ENCODE data around the gene SPANXN3. TPM values are rescaled to one million over a fixed set of nuclear protein-coding genes. Genes with fewer than 3 reads are reported as not detected.
"Not testable (repeated sequence)": the region's sequence is repeated elsewhere in the genome, so short reads cannot be mapped to it uniquely, and the experiment has no call there.

SPANXN3 gene
- not detected for total RNA-seq

GRCh38 chrX:143517375-143517774 is at the start of gene SPANXN3:
Gene SPANXN3, minus strand, starts transcription at chrX:143517475. Its CDS starts 84 bp downstream, at chrX:143517391.
- not testable (repeated sequence) for DNase-seq (ENCODE audit: low spot score in 2 of 2); FAIRE-seq

DNA sequence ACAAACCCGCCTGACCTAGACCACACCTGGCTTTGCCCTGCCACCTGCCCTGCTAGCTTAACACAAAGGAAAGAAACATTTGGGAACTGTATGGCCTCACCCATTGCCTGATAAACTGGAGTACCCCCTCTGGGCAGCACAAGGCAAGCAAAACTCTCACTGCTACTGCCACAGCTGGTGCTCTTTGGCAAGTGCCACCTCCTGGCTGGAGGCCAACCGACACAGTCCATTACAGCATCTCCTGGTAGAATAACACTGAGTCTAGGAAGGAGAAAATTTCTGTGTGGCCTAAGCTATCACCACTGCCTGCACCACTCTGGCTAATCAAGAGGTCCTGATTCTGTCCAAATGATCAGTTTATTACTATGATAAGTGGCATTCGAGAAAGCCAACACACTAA is 18.9 kb upstream of the SPANXN3 start:
- DNase-seq (ENCODE audit: low spot score in 2 of 2) (no peak), FAIRE-seq (no peak)

DNA sequence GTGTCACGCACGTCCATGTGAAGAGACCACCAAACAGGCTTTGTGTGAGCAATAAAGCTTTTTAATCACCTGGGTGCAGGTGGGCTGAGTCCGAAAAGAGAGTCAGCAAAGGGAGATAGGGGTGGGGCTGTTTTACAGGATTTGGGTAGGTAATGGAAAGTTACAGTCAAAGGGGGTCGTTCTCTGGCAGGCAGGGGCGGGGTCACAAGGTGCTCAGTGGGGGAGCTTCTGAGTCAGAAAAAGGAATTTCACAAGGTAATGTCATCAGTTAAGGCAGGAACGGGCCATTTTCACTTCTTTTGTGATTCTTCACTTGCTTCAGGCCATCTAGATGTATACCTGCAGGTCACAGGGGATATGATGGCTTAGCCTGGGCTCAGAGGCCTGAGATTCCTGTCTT is 15.1 kb downstream of the SPANXN3 start:
- not testable (repeated sequence) for DNase-seq (ENCODE audit: low spot score in 2 of 2); FAIRE-seq

GRCh38 chrX:143500751-143501150 is 16.5 kb downstream of the SPANXN3 start:
- FAIRE-seq (no peak), DNase-seq (ENCODE audit: low spot score in 2 of 2) (no peak)

GRCh38 chrX:143486105-143486504 is 31.2 kb downstream of the SPANXN3 start:
- DNase-seq (ENCODE audit: low spot score in 2 of 2) (no peak), FAIRE-seq (no peak)

DNA sequence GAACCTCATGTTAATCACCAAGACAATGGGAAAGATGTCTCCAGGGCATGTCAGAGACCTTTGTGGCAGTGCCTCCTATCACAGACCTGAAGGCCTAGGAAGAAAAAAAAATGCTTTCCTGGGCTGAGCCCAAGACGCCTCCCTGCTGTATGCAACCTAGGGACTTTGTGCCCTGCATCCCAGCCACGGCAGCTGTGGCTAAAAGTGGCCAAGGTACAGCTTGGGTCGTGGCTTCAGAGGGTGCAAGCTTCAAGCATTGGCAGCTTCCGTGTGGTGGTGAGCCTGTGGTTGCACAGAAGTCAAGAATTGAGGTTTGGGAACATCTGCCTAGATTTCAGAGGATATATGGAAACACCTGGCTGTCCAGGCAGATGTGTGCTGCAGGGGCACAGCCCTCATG is 40.5 kb downstream of the SPANXN3 start:
- no peak for FAIRE-seq
- no peak for DNase-seq (ENCODE audit: low spot score in 2 of 2)

GRCh38 chrX:143472347-143472938 is 44.8 kb downstream of the SPANXN3 start:
- DNase-seq (ENCODE audit: low spot score in 2 of 2), result no peak
- no peak for FAIRE-seq

DNA sequence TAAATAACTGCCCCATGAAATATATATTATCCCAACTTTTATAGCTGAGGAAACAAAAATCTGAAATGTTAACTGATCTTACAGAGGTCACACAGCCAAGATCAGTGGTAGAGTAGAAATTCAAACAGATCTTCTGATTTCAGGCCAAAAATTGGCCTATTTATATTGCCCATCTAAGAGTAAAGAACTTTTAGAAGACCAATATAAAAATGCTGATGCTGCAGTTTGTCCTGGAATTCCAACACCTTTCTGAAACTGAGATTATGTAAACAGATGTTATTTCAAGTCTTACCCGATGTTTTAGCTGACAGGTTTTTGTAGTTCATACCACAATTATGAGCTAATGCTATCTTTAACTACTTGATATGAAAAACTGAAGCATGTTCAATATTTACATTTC is 51.1 kb downstream of the SPANXN3 start:
- DNase-seq (ENCODE audit: low spot score in 2 of 2) (no peak), FAIRE-seq (no peak)

DNA sequence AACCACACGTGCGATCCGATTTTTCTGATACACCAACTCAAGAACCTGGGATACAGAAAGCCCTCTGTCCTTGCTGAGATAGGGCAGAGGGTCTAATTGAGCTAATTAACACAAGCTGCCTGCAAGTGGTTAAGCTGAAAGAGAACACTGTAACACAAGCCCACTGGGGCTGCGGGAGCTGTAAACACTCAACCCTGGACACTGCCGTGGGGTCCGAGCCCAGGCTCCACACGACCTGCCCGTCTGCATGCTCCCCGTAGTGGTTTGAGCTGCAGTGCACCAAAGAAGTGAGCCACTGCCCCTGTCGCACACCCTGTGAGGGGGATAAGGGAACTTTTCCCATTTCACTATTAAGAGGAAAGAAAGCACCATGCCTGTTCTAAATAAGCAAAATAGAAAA is 54.6 kb downstream of the SPANXN3 start:
- DNase-seq (ENCODE audit: low spot score in 2 of 2) (no peak), FAIRE-seq (no peak)

DNA sequence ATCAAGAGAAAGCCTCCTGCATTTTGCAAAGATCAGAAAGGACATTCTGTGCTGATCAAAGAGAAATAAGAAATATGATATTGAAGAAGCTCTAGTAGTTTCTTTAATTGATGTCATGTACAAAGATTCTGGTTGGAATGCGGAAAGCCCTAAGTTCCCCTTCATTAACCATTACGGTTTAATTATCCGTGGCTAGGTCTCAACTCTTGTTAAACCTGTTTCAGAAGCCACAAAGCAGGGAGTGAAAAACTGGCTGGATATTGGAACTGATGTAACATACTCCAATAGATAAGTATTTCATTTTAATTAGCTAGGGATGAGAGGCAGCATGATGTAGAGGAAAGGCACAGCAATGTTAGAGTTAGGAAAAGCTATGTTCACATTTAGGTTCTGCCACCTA is 55.7 kb downstream of the SPANXN3 start:
- DNase-seq (ENCODE audit: low spot score in 2 of 2), result no peak
- no peak for FAIRE-seq

Other genes starting within 250 kb of the SPANXN3 start
- 52.6 TPM for gene SLITRK4, start 118.6 kb upstream of the SPANXN3 start, total RNA-seq
- not detected for gene SPANXN2, start 203.3 kb upstream of the SPANXN3 start, total RNA-seq